ENCODE measurements around the gene DOCK2. TPM values are rescaled to one million over a fixed set of nuclear protein-coding genes. Genes with fewer than 3 reads are reported as not detected.
A peak's percentile ranks its signal among the peaks of the same experiment; 100 is the strongest.

Gene DOCK2
- total RNA-seq, 1 experiment from 2014 or later, result 4.6 TPM

DNA sequence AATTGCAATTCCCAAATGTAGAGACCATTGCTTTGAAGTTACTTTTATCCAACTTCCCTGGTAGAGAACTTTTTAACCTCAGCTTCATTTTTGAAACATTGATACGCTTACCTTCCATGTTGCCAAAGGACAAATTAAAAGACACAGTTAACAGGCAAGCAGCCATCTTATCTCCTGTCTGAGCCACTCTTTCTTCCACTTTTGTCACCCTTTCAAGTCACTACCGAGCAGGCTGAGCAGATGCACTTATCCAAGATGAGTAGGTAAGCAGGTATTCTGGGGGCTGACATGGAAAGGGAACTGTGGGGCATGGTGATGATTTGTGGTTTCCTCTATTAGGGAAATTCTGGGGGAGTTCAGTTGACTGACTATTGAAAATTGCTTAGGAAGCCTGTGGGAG, 66.7 kb downstream of the DOCK2 start:
- Mint-ChIP-seq H3K27me3 (ENCODE audit: low read depth) (no peaks in the 10 kb centered on the region), H3K27ac (no peak overlapping the region), H3K9me3 (no peaks in the 10 kb centered on the region), H3K4me1 (peaks cover 10% of the 10 kb centered on the region), H3K36me3 (no peaks in the 10 kb centered on the region), H3K4me3 (no peak overlapping the region)
- TF ChIP-seq HMGXB4 (CRISPR knock-in tag; IDR thresholded peaks at IDR 0.05) (no peak), MXD4 (CRISPR knock-in tag; IDR thresholded peaks at IDR 0.05; ENCODE audit: borderline replicate concordance) (no peak), ATF3 (CRISPR knock-in tag; conservative IDR thresholded peaks at IDR 0.05) (no peak)
- TF ChIP-seq, protein P1, sequence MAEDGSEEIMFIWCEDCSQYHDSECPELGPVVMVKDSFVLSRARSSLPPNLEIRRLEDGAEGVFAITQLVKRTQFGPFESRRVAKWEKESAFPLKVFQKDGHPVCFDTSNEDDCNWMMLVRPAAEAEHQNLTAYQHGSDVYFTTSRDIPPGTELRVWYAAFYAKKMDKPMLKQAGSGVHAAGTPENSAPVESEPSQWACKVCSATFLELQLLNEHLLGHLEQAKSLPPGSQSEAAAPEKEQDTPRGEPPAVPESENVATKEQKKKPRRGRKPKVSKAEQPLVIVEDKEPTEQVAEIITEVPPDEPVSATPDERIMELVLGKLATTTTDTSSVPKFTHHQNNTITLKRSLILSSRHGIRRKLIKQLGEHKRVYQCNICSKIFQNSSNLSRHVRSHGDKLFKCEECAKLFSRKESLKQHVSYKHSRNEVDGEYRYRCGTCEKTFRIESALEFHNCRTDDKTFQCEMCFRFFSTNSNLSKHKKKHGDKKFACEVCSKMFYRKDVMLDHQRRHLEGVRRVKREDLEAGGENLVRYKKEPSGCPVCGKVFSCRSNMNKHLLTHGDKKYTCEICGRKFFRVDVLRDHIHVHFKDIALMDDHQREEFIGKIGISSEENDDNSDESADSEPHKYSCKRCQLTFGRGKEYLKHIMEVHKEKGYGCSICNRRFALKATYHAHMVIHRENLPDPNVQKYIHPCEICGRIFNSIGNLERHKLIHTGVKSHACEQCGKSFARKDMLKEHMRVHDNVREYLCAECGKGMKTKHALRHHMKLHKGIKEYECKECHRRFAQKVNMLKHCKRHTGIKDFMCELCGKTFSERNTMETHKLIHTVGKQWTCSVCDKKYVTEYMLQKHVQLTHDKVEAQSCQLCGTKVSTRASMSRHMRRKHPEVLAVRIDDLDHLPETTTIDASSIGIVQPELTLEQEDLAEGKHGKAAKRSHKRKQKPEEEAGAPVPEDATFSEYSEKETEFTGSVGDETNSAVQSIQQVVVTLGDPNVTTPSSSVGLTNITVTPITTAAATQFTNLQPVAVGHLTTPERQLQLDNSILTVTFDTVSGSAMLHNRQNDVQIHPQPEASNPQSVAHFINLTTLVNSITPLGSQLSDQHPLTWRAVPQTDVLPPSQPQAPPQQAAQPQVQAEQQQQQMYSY (CRISPR knock-in tag; IDR thresholded peaks at IDR 0.05), result no peak
- DNase-seq (ENCODE audit: low spot score) (no peak), ATAC-seq (no peak)
- ChIA-PET CTCF (interaction anchor here (3.3 kb wide), 1 partner anchor 367 kb away, joined by 14 read pairs; no protein-coding TSS in a partner anchor), POLR2A (no interaction called here)

GRCh38 chr5:169705322-169705721, 68.2 kb downstream of the DOCK2 start:
- Mint-ChIP-seq H3K4me3 (no peak overlapping the region), H3K4me1 (peaks cover 14% of the 10 kb centered on the region), H3K9me3 (no peaks in the 10 kb centered on the region), H3K27ac (no peak overlapping the region), H3K27me3 (ENCODE audit: low read depth) (no peaks in the 10 kb centered on the region), H3K36me3 (no peaks in the 10 kb centered on the region)
- ATAC-seq (no peak), DNase-seq (ENCODE audit: low spot score) (no peak)
- POLR2A ChIA-PET, result no interaction called here
- CTCF ChIA-PET, result no interaction called here
- TF ChIP-seq CREB1 (CRISPR knock-in tag; IDR thresholded peaks at IDR 0.05), result no peak

- Mint-ChIP-seq H3K4me3 (no peak overlapping the region), H3K27ac (peak overlapping the region; percentile 57; the same call in 1 of the 2 replicates), H3K4me1 (peaks cover 14% of the 10 kb centered on the region), H3K36me3 (no peaks in the 10 kb centered on the region), H3K9me3 (no peaks in the 10 kb centered on the region), H3K27me3 (ENCODE audit: low read depth) (no peaks in the 10 kb centered on the region)
- ATAC-seq (no peak), DNase-seq (ENCODE audit: low spot score) (no peak)
- POLR2A ChIA-PET, result interaction anchor here (0.6 kb wide), 1 partner anchor 1165 kb away, joined by 6 read pairs; no protein-coding TSS in a partner anchor
- CTCF ChIA-PET, result interaction anchor here (1.3 to 1.5 kb wide), 2 partner anchors 275 to 364 kb away, joined by 5 to 6 read pairs; partner anchors contain the start of gene INSYN2B
- TF ChIP-seq NFATC4 (CRISPR knock-in tag; IDR thresholded peaks at IDR 0.05) (no peak), GTF2I (CRISPR knock-in tag; conservative IDR thresholded peaks at IDR 0.05) (no peak), ERG (CRISPR knock-in tag; IDR thresholded peaks at IDR 0.05) (no peak), CREB1 (CRISPR knock-in tag; IDR thresholded peaks at IDR 0.05) (no peak), E2F4 (CRISPR knock-in tag; IDR thresholded peaks at IDR 0.05; ENCODE audit: borderline replicate concordance, low read depth) (no peak), ZSCAN18 (CRISPR knock-in tag; IDR thresholded peaks at IDR 0.05) (no peak), ZNF396 (CRISPR knock-in tag; IDR thresholded peaks at IDR 0.05; ENCODE audit: borderline replicate concordance) (no peak)
These were observed 69.0 kb downstream of the DOCK2 start for GRCh38 chr5:169706071-169706470.

Measured in WTC11 (cell line).